NCI-H446 treated with DMSO at 0.1 percent for 48 hours (cell line): Measurements from ENCODE around the gene FBXL7.

Experiments used
- DNase-seq: peaks from one replicate; lab custom pipeline; 2025; lab: John Stamatoyannopoulos, UW

The FBXL7 gene

DNA sequence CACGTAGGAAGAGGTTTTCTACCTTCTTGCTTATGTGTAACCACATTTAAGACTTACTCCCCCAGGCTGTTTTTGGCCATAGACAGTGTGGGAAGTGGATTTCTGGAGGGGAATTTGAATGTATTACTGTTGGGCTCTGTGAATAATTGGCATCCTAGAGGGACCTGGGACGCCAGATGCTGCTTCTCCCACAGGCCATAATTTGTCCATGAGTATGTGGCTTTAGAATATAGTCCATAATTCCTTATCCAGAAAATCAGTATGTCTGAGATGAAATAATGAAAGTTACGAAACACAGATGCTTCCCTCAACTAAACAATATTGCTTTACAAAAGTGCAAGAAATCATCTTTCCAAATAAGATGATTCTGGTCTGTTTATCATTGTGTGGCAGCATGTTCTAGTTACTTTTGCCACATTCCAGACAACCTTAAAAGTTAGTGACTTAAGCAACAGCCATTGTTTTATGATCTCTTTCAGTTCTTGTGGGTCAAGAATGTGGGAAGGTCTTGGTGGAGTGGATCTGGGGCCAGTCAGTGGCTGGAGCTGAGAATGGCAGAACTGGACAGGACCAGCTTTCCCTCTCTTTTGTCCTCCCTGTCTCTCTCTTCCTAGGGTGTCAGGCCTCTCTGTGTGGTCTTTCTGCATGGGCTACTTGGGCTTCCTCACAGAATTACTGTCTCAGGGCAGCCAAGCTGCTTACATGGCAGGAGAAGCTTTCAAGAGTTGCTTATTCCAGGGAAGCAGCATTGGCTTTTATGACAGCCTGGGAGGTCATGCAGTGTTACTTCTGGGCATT lies 79.4 kb downstream of the FBXL7 start:
- no peak for DNase-seq

GRCh38 chr5:15584528-15584927 lies 84.5 kb downstream of the FBXL7 start:
- DNase-seq = no peak

DNA sequence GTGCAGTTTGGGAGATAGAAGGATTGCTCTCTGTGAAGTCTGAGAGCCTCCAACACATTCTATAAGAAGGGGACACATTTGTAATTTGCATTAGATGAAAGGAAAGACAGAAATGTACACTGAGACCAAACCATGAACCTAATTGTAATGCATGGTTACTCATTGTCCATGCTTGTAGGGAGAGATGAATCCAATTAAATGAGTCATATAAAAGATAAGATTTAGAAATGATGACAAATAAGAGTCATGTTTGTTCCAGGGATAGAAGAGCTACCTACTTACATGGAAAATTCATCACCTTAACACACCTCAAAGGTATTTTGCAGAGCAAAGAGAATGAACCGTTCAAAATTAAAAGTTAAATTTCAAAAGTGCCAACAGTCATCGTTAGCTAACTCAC lies 85.1 kb downstream of the FBXL7 start:
- DNase-seq = no peak

- no peak for DNase-seq
Observed at GRCh38 chr5:15585841-15586591, 86.0 kb downstream of the FBXL7 start.

GRCh38 chr5:15587916-15588315 lies 87.9 kb downstream of the FBXL7 start:
- DNase-seq = no peak

DNA sequence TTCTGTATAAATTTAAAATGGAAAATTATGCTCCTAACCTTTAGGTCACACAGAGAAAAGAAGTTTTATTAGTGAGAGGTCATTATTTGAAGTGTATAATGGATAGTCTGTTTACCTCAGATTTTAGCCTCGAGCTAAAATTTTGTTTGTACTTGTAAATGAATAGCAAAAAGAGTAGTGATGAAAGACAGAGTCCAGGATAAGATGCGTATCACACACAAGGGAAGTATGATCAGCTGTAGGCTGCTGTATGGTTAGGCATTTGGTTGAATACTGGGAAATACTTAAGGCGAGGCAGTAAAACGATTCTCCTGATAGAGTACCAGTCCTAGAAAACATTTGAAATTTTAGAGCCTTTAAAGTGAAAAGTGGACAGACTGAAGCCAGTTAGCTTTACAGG lies 92.7 kb downstream of the FBXL7 start:
- DNase-seq = no peak

- DNase-seq = no peak
Observed at GRCh38 chr5:15594977-15595568, 95.1 kb downstream of the FBXL7 start.

GRCh38 chr5:15595929-15596328 lies 95.9 kb downstream of the FBXL7 start:
- no peak for DNase-seq

GRCh38 chr5:15596936-15597335 lies 97.0 kb downstream of the FBXL7 start:
- DNase-seq = no peak

- DNase-seq = no peak
Observed at GRCh38 chr5:15597804-15598203, 97.8 kb downstream of the FBXL7 start.

DNA sequence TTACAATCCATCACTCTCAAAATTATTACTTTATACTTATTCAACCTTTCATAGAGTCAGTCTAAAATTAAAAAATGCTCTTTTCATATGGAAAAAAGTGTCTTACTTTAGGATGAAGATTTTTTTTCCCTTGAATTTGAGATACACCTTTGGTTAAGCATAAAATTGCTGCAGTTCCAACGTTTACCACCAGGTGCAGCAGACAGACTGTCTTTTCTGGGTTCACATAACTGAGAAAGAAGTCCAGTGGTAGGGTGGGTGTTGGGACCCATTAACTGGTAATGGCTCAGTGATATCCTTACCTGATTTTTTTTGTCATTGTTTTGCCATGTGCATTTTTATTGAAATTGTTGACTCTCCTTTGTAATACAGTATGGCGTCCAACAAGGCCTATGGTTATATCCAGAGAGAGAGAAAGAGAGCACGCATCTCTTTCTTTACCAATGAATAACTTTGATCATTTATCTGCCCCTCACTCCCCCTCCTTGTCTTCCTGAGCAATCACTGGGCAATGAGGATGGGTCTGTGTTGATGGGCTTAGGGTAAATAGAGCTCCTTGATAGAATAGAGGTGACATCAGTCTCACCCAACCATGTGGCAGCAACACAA lies 98.4 kb downstream of the FBXL7 start:
- DNase-seq = no peak

DNA sequence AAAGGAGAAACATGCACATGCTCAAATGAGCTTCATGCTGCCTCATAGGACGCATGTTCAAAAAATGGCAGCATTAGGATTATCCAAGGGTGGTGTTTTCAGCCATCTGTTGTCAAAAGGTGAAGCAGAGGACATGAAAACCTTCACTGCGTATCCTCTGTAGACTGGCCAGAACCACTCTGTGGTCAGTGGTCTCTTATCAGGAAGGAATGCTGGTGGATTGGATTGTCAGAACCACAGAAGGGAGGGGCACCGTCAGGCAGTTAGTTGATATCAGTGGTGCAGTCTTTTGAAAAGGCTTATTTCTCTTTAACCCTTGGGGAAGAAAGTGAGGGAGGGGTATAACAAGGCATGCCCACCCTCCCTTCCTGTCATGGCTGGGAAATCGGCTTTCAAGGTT lies 100.1 kb downstream of the FBXL7 start:
- no peak for DNase-seq

DNA sequence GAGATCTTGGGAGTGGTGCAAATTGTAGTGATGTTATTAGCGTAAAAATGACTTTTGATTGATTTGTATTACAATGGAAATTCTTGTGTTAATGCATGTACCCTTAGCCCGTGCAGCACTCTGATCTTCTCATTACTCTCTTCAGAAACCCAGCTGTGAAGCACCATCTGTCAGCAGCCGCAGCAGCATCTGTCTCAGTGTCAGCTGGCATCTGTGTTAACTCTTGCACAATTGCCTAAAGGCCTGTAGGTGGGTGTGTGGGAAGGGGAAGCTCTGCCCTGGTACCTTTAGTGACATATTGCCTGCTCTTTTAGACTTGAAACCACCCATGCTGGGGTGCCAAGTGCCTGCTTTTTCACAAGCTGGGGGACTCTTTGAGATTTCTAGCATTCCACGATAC lies 101.3 kb downstream of the FBXL7 start:
- DNase-seq = no peak

DNA sequence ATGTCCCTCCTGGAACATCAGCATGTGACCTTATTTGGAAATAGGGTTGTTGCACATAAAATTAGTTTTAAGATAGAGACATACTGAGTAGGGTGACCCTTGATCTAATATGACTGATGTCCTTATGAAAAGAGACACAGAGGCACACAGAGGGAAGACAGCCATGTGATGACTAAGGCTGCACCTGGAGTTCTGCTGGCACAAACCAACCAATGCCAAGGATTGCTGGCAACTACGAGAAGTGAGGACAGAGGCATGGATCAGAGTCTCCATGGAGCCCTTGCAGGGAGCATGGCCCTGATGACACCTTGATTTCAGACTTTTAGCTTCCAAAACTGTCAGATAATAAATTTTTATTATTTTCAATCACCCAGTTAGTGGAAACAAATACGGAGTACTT lies 101.9 kb downstream of the FBXL7 start:
- DNase-seq = no peak

- DNase-seq = no peak
Observed at GRCh38 chr5:15604986-15605385, 105.0 kb downstream of the FBXL7 start.

- DNase-seq = no peak
Observed at GRCh38 chr5:15606197-15606596, 106.2 kb downstream of the FBXL7 start.

GRCh38 chr5:15607076-15607475 lies 107.1 kb downstream of the FBXL7 start:
- DNase-seq = no peak

DNA sequence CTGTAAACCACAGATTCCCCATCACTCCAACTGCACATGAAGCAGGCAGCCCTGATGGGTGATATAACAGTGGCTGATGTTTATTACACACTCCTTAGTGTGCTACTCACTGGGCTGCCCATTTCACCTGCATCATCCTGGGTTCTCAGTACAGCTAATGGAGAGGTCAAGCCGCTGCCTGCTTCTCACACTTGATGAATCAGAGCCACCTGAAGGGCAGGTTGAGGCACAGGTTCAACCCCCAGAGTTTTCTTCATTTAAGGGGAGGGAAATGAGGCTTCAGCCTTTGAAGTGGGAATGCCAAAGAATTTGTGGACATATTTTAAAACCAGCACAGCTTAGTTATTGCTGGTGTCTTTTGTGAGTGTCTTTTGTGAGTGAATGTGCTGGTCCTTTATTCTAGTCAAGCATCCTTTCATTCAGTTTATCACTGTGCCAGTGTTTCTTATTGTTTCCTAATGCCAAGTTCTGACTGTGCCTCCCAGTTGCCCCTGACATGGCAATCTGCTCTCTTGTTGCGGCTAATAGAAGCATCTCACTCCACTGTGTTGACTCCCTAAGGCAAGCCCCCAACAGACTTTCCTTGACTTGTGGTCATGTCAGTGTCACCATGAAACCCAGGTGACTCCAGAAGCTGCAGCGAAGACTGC lies 109.2 kb downstream of the FBXL7 start:
- no peak for DNase-seq

- no peak for DNase-seq
Observed at GRCh38 chr5:15610216-15610615, 110.2 kb downstream of the FBXL7 start.

- no peak for DNase-seq
Observed at GRCh38 chr5:15611008-15611407, 111.0 kb downstream of the FBXL7 start.

DNA sequence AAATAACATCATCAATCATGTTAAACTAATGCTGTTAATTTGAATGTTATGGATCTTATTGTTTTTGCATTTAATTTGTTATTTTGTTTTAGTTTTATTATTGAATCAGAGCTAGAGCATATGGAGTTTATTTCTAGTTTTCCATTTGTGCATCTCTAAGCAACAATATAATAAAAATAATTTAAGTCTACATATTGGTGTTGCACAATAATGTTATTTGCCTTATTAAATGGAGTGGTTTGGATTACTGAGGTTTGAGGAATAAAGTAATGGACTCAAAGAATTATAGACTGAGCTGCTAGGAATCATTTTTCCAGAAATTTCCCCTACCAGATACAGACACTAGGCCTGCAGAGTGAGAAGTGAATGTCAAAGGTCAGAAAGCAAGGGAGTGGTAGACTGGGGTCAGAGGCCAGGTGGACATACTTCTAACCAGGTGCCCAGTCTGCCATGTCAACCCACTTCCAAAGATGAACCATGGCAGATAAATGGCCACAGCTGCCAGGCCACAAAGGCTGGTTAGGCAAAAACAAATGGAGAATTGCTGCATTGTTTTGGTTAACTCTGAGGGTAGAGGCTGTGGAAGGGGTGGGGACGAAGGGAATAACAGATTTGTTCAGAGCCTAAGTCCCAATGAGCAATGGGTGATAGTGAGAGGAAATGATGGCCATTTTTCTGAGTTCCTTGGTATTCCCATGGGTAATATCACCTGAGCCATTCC lies 113.1 kb downstream of the FBXL7 start:
- no peak for DNase-seq

DNA sequence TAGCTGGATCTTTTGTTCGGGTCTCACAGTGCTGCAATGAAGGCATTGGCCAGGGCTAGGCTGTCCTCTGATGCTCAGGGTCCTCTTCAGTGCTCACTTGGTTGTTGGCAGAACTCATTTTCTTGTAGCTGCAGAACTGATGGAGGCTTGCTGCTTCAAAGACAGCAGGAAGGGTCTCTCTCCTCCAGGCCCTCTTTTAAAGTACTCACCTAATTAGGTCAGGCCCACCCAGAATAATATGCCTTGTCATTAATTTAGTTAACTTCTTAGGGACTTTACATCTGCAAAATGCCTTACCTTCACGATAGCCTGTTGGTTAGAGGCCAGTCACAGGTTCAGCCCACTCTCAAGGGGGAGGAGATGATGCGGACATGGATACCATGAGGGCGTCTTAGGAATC lies 114.7 kb downstream of the FBXL7 start:
- DNase-seq = no peak
